H1 (cell line): ENCODE measurements around the gene FITM2. TPM values are rescaled to one million over a fixed set of nuclear protein-coding genes. Genes with fewer than 3 reads are reported as not detected.

Source experiments
- BACH1 ChIP-seq: IDR thresholded peaks from 2 replicates; pipeline ENCODE4 v1.6.1; 2012; ENCODE audit warnings: low read length, improper control_type of control experiment
- GTF2F1 ChIP-seq: IDR thresholded peaks from 2 replicates; pipeline ENCODE4 v1.6.1; 2012; ENCODE audit warnings: low read depth, low read length, improper control_type of control experiment, borderline replicate concordance
- NANOG ChIP-seq: IDR thresholded peaks from 2 replicates; pipeline ENCODE4 v1.6.1; 2011; ENCODE audit warnings: low read length, low read depth, mild to moderate bottlenecking, inconsistent platforms; ENCODE audit not compliant: insufficient read depth, poor library complexity, severe bottlenecking
- RXRA ChIP-seq: IDR thresholded peaks from 2 replicates; pipeline ENCODE4 v1.6.1; 2011; ENCODE audit warnings: low read depth, mild to moderate bottlenecking, low read length, moderate library complexity; ENCODE audit not compliant: insufficient read depth
- SIRT6 ChIP-seq: IDR thresholded peaks from one replicate; pipeline ENCODE4 v1.7.1; 2012; ENCODE audit warnings: low read length, inconsistent platforms
- SIX5 ChIP-seq: IDR thresholded peaks from 2 replicates; pipeline ENCODE4 v1.6.1; 2011; ENCODE audit warnings: mild to moderate bottlenecking, low read depth, low read length
- SP1 ChIP-seq: IDR thresholded peaks from 2 replicates; pipeline ENCODE4 v1.6.1; 2011; ENCODE audit warnings: low read depth, low read length
- SUZ12 ChIP-seq: fragments of 200-600 bp; sonication (generic); IDR thresholded peaks from 2 replicates; pipeline ENCODE4 v1.6.1; 2012; ENCODE audit warnings: mild to moderate bottlenecking, inconsistent platforms, low read length, moderate library complexity, mixed read lengths
- TCF12 ChIP-seq: IDR thresholded peaks from 2 replicates; pipeline ENCODE4 v1.6.1; 2011; ENCODE audit warnings: low read depth, mild to moderate bottlenecking, low read length
- TEAD4 ChIP-seq: IDR thresholded peaks from 2 replicates; pipeline ENCODE4 v1.6.1; 2012; ENCODE audit warnings: low read depth, low read length, inconsistent platforms, mixed read lengths
- ZNF274 ChIP-seq: IDR thresholded peaks from 2 replicates; pipeline ENCODE4 v1.7.0; 2012; ENCODE audit warnings: low read length, borderline replicate concordance; ENCODE audit errors: extremely low read depth
- polyA plus RNA-seq, 7 experiments: library from polyadenylated mRNA; depleted of rRNA in 3 of 7; stranded (reverse) in 5 of 7; unstranded in 2 of 7; fragments of >200 nt in 5 of 7; fragments of 200-250 nt in 2 of 7; gene quantifications; 1 replicate in 5 of 7; 2 replicates in 1 of 7; 4 replicates in 1 of 7; pipeline versions ENCODE4 v1.2.1 to v1.2.3, GENCODE V29; 2011 to 2013; ENCODE audit warnings: missing spikeins in 2 of 7, mixed read lengths in 2 of 7
- total RNA-seq: library from RNA; stranded (reverse); fragmentation: NEBNext Ultra II Directional; extraction: Animal tissue kit (Norgen Biotek cat#: 25700); gene quantifications from 2 replicates; pipeline ENCODE4 v1.2.1, GENCODE V29; 2021
- TF ChIP-seq, protein P1 (sequence below): fragments of 300-600 bp; sonication (generic); IDR thresholded peaks from 2 replicates; pipeline ENCODE4 v1.7.1; 2012; ENCODE audit warnings: low read length, moderate library complexity, mild to moderate bottlenecking, inconsistent platforms; ENCODE audit not compliant: insufficient replicate concordance
- TF ChIP-seq, protein P2 (sequence below): IDR thresholded peaks from 2 replicates; pipeline ENCODE4 v1.6.1; 2012; ENCODE audit warnings: inconsistent platforms

The FITM2 gene
- total and polyA plus RNA-seq, 2 of the 8 experiments (the other 6 are each of a cell fraction or from before 2014, with no cell fraction given) = 1.1 to 2.1 TPM

DNA sequence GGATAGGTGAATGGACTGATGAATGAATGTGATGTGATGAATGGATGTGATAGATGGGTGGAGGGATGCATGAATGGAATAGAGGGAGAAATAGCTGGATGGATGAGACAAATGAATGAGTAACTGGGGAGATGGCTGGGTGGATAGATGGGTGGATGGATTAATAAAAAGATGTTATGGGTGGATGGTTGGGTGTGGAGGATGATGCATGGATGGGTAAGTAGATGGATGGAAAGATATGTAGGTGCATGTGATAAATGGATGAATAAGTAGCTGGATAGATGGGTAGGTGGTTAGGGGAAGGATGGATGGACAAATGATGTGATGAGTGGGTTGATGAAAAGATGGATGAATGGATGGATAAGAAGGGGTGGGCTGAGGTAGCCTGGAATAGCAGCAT is 49.2 kb upstream of the FITM2 start (continued):
- TF ChIP-seq, protein P1, sequence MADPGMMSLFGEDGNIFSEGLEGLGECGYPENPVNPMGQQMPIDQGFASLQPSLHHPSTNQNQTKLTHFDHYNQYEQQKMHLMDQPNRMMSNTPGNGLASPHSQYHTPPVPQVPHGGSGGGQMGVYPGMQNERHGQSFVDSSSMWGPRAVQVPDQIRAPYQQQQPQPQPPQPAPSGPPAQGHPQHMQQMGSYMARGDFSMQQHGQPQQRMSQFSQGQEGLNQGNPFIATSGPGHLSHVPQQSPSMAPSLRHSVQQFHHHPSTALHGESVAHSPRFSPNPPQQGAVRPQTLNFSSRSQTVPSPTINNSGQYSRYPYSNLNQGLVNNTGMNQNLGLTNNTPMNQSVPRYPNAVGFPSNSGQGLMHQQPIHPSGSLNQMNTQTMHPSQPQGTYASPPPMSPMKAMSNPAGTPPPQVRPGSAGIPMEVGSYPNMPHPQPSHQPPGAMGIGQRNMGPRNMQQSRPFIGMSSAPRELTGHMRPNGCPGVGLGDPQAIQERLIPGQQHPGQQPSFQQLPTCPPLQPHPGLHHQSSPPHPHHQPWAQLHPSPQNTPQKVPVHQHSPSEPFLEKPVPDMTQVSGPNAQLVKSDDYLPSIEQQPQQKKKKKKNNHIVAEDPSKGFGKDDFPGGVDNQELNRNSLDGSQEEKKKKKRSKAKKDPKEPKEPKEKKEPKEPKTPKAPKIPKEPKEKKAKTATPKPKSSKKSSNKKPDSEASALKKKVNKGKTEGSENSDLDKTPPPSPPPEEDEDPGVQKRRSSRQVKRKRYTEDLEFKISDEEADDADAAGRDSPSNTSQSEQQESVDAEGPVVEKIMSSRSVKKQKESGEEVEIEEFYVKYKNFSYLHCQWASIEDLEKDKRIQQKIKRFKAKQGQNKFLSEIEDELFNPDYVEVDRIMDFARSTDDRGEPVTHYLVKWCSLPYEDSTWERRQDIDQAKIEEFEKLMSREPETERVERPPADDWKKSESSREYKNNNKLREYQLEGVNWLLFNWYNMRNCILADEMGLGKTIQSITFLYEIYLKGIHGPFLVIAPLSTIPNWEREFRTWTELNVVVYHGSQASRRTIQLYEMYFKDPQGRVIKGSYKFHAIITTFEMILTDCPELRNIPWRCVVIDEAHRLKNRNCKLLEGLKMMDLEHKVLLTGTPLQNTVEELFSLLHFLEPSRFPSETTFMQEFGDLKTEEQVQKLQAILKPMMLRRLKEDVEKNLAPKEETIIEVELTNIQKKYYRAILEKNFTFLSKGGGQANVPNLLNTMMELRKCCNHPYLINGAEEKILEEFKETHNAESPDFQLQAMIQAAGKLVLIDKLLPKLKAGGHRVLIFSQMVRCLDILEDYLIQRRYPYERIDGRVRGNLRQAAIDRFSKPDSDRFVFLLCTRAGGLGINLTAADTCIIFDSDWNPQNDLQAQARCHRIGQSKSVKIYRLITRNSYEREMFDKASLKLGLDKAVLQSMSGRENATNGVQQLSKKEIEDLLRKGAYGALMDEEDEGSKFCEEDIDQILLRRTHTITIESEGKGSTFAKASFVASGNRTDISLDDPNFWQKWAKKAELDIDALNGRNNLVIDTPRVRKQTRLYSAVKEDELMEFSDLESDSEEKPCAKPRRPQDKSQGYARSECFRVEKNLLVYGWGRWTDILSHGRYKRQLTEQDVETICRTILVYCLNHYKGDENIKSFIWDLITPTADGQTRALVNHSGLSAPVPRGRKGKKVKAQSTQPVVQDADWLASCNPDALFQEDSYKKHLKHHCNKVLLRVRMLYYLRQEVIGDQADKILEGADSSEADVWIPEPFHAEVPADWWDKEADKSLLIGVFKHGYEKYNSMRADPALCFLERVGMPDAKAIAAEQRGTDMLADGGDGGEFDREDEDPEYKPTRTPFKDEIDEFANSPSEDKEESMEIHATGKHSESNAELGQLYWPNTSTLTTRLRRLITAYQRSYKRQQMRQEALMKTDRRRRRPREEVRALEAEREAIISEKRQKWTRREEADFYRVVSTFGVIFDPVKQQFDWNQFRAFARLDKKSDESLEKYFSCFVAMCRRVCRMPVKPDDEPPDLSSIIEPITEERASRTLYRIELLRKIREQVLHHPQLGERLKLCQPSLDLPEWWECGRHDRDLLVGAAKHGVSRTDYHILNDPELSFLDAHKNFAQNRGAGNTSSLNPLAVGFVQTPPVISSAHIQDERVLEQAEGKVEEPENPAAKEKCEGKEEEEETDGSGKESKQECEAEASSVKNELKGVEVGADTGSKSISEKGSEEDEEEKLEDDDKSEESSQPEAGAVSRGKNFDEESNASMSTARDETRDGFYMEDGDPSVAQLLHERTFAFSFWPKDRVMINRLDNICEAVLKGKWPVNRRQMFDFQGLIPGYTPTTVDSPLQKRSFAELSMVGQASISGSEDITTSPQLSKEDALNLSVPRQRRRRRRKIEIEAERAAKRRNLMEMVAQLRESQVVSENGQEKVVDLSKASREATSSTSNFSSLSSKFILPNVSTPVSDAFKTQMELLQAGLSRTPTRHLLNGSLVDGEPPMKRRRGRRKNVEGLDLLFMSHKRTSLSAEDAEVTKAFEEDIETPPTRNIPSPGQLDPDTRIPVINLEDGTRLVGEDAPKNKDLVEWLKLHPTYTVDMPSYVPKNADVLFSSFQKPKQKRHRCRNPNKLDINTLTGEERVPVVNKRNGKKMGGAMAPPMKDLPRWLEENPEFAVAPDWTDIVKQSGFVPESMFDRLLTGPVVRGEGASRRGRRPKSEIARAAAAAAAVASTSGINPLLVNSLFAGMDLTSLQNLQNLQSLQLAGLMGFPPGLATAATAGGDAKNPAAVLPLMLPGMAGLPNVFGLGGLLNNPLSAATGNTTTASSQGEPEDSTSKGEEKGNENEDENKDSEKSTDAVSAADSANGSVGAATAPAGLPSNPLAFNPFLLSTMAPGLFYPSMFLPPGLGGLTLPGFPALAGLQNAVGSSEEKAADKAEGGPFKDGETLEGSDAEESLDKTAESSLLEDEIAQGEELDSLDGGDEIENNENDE = no peak
- TF ChIP-seq SIX5 (no peak), GTF2F1 (no peak), SP1 (no peak), TCF12 (no peak), SIRT6 (no peak), NANOG (no peak), SUZ12 (no peak), TEAD4 (no peak), RXRA (no peak), BACH1 (no peak), ZNF274 (no peak)
- TF ChIP-seq, protein P2, sequence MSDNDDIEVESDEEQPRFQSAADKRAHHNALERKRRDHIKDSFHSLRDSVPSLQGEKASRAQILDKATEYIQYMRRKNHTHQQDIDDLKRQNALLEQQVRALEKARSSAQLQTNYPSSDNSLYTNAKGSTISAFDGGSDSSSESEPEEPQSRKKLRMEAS = no peak
